Medulla oblongata (tissue), 1 donor: ENCODE results near the gene LTBP2.

Source experiments
- DNase-seq: peaks from one replicate; pipeline ENCODE4 v3.0.0-alpha.2; 2015; ENCODE audit errors: extremely low spot score

LTBP2 gene

GRCh38 chr14:74611650-74612349, at the start of gene LTBP2:
TSS of gene LTBP2 (minus strand) at chr14:74612237. CDS start at chr14:74611944, 293 bp downstream.
- DNase-seq = no peak

DNA sequence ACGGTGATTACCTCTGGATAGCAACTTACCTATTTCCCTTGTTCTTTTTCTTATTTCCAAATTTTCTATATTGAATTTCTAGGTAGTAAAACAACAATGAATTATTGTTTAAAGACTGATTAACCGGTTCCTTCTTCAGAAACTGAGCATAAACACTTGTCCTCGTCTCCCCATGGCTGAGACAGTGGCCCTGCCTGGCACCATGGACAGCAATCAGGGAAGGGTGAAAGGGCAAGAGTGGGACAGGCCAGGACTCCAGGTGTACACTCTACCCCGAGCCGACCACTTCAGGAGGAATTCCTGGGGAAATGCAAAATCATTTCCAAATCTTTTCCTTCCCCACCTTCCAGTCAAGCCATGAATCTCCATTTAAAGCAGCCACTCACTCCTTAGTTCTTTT, 48.8 kb upstream of the LTBP2 start:
- DNase-seq = no peak

DNA sequence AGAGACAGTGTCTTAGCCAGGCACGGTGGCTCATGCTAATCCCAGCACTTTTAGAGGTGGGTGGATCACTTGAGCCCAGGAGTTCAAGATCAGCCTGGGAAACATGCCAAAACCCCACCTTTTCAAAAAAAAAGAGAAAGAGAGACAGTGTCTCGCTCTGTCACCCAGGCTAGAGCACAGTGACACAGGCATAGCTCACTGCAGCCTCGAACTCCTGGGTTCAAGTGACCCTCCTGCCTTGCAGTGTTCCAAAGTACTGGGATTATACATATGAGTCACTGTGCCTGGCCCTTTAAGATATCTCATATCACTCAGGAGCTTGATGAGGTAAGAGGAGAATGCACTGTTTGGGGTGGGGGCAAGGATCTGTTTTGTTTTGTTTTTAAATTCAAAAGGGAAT, 48.1 kb upstream of the LTBP2 start:
- no peak for DNase-seq

GRCh38 chr14:74658535-74659131, 46.6 kb upstream of the LTBP2 start:
- DNase-seq = no peak

- no peak for DNase-seq
These were observed 44.9 kb upstream of the LTBP2 start for GRCh38 chr14:74656964-74657363.

DNA sequence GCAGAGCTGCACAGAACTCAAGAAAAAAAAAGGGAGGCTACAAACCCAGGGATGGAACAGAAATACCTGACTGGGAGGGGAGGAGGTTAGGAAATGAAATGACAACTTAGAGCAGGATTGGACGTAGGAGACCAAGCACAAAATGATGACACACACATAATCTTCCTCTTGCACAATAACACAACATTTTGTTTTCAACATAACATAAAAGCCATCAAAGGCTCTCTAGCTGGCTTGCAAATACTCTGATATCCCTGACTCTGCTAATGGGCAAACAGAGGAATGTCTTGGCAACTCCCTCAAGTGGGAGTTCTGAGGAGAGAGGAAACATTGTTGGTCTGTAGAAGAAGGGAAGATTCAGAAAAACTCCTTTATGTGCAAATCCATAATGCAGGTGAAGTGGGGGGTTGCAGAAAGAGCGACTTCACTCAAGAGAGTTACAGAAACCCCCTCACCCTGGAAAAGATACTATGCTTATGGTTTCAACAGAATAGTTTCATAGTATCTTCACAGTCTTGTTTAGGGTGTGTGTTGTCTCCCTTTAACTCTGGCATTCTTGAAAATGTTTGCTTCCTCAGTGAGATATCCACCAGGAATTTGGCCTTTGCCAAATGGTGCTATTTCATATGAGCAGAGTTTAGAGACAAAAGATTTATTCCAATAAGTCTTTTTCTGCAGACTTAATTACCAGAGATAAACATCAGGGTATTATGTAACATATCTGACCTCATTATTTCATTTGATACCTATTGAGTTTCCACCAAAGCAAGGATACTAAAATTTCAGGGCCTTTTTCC, 43.8 kb upstream of the LTBP2 start:
- no peak for DNase-seq

- DNase-seq = no peak
These were observed 42.9 kb upstream of the LTBP2 start for GRCh38 chr14:74654931-74655330.

GRCh38 chr14:74653386-74654138, 41.5 kb upstream of the LTBP2 start:
- peak; percentile 71 for DNase-seq

GRCh38 chr14:74652541-74652940, 40.5 kb upstream of the LTBP2 start:
- no peak for DNase-seq

GRCh38 chr14:74650927-74651686, 39.1 kb upstream of the LTBP2 start:
- no peak for DNase-seq

- DNase-seq = no peak
These were observed 37.6 kb upstream of the LTBP2 start for GRCh38 chr14:74649673-74650072.

- no peak for DNase-seq
These were observed 37.1 kb upstream of the LTBP2 start for GRCh38 chr14:74649167-74649566.

DNA sequence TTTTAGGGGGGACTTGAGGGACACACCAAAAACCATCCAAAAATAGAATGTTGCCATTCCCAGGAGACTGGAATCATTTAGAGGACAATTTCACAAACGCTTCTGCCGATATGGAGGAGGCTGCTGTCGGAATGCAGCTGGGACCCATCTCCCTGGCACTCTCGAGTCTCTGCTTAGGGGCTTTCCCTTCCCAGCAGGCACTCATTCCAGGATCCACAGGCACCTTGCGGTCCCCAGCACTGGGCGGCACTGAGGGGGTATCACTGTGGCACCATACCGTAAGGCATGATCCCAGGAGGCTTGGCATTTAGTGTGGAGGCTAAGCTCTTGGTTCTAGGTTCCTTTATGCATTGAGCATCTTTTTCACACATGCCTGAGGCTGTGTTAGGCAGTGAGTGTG, 36.6 kb upstream of the LTBP2 start:
- DNase-seq = no peak

- peak; percentile 20 for DNase-seq
These were observed 35.8 kb upstream of the LTBP2 start for GRCh38 chr14:74647678-74648461.

GRCh38 chr14:74647061-74647677, 35.1 kb upstream of the LTBP2 start:
- no peak for DNase-seq

DNA sequence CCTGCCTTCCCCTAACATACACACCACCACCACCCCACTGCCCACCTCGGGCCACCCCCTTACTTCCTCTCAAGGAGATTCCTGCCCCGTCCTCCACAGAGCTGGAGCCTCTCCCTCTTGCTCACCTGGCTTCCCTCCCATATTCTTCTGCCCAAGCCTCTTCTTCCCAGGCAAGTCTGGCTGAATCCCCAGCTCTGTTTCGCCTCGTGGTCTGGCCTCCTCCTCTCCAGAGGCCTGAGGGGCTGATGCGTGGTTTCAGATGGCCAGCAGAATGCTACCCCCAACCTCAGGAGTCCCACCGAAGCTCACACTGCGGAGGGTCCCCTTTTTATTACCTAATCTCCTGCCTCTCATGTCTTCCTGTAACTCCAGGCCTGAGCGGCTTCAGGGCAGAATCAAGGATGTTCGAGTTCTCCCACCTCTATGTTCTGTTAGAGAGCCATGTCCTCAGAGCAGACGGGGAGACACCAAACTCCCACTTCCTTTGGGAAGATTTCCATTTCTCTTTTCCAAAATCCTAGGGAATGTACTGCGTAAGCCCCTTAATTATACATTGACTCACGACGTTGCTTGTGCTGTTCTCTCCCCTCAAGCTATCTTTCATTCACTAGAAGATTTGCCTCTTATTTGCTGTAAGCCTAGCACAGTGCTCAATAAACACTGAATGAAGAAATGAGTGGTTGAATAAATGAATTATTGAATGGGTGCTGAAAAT, 33.9 kb upstream of the LTBP2 start:
- DNase-seq = no peak

DNA sequence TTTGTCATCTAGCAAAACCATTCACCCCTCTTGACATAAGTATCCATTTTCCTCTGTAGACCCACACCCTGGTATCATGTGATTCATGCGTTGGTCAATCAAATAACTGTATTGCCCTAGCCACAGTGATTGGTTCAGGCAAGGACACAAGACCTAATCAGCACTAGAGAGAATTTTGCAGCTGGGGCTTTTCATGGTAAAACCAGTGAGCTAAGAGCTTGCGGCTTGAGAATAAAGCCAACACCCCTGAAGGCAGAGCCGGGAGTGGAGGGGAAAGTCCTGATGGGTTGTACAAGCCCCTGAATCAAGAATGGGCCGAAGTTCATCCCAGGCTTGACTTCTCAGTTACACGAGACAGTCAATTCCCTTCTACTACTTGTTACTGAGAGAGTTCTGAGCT, 33.2 kb upstream of the LTBP2 start:
- no peak for DNase-seq

DNA sequence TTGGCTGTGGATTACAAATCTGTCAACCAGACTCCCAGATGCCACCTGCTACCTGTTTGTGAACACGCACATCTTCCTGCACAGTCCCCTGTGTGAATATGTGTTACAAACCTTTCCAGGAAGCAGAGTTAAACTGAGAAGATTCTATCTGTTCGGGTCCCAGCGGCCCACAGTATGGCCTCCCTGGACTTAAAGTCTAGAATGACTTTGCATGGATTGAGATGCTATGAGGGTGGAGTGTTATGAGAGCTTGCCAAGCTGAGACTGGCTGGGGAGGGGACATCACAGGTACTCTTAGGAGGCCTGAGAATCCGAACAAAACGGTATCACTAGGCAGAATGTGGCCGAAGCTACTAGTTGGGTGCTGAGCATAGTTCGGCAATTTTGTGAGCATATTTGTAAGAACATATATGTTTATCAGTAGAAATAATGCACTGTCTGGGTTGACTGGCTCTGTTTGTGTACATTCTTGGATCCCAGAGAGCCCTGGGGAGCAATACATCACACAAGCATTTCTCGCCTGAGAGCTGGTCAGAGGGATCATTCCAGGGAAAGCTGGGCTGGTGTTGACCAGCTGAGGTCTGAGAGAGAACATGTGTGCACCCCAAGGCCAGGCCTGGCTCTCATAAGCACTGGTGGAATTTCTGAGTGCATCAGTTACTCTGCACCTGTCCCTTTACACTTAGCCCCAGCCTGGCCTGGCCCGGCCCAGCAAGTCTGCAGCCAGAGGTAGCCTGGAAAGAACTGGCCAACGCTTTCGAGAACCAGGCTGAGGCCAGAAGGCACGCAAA, 29.8 kb upstream of the LTBP2 start:
- DNase-seq = no peak

- DNase-seq = no peak
These were observed 26.9 kb upstream of the LTBP2 start for GRCh38 chr14:74638966-74639365.
